ENCODE results near the gene ADGRL3.
"Not testable (repeated sequence)": the region's sequence is repeated elsewhere in the genome, so short reads cannot be mapped to it uniquely, and the experiment has no call there.

The ADGRL3 gene

GRCh38 chr4:61596606-61597340, 396.6 kb downstream of the ADGRL3 start:
- no peak for FAIRE-seq

GRCh38 chr4:61603086-61603485, 403.0 kb downstream of the ADGRL3 start:
- FAIRE-seq (no peak), DNase-seq (ENCODE audit: insufficient read length, low spot score) (no peak)

More at GRCh38 chr4:61596606-61597340, 396.6 kb downstream of the ADGRL3 start:
- no peak for DNase-seq (ENCODE audit: insufficient read length, low spot score)

- no peak for DNase-seq (ENCODE audit: insufficient read length, low spot score)
- FAIRE-seq = no peak
Observed at GRCh38 chr4:61604054-61604453, 403.9 kb downstream of the ADGRL3 start.

GRCh38 chr4:61605984-61606383, 405.9 kb downstream of the ADGRL3 start:
- no peak for FAIRE-seq

GRCh38 chr4:61614231-61614630, 414.1 kb downstream of the ADGRL3 start:
- DNase-seq (ENCODE audit: insufficient read length, low spot score) (no peak), FAIRE-seq (no peak)

More at GRCh38 chr4:61605984-61606383, 405.9 kb downstream of the ADGRL3 start:
- no peak for DNase-seq (ENCODE audit: insufficient read length, low spot score)

- DNase-seq (ENCODE audit: insufficient read length, low spot score) (no peak), FAIRE-seq (no peak)
Observed at GRCh38 chr4:61619528-61619927, 419.4 kb downstream of the ADGRL3 start.

- no peak for FAIRE-seq
Observed at GRCh38 chr4:61628282-61628681, 428.2 kb downstream of the ADGRL3 start.

GRCh38 chr4:61628727-61629126, 428.6 kb downstream of the ADGRL3 start:
- FAIRE-seq (no peak), DNase-seq (ENCODE audit: insufficient read length, low spot score) (no peak)

More at GRCh38 chr4:61628282-61628681, 428.2 kb downstream of the ADGRL3 start:
- DNase-seq (ENCODE audit: insufficient read length, low spot score) = no peak

GRCh38 chr4:61630548-61630947, 430.4 kb downstream of the ADGRL3 start:
- no peak for FAIRE-seq

GRCh38 chr4:61638591-61638990, 438.5 kb downstream of the ADGRL3 start:
- FAIRE-seq = no peak
- DNase-seq (ENCODE audit: insufficient read length, low spot score) = no peak

More at GRCh38 chr4:61630548-61630947, 430.4 kb downstream of the ADGRL3 start:
- no peak for DNase-seq (ENCODE audit: insufficient read length, low spot score)

- FAIRE-seq; DNase-seq (ENCODE audit: insufficient read length, low spot score): not testable (repeated sequence)
Observed at GRCh38 chr4:61646746-61647350, 446.7 kb downstream of the ADGRL3 start.

GRCh38 chr4:61648264-61648663, 448.1 kb downstream of the ADGRL3 start:
- FAIRE-seq = no peak
- DNase-seq (ENCODE audit: insufficient read length, low spot score) = no peak

GRCh38 chr4:61657016-61657415, 456.9 kb downstream of the ADGRL3 start:
- FAIRE-seq = no peak
- no peak for DNase-seq (ENCODE audit: insufficient read length, low spot score)

GRCh38 chr4:61661960-61662359, 461.8 kb downstream of the ADGRL3 start:
- DNase-seq (ENCODE audit: insufficient read length, low spot score) (no peak), FAIRE-seq (no peak)

- DNase-seq (ENCODE audit: insufficient read length, low spot score) = no peak
- FAIRE-seq = no peak
Observed at GRCh38 chr4:61662362-61662761, 462.2 kb downstream of the ADGRL3 start.

GRCh38 chr4:61663310-61663709, 463.2 kb downstream of the ADGRL3 start:
- FAIRE-seq (no peak), DNase-seq (ENCODE audit: insufficient read length, low spot score) (no peak)

GRCh38 chr4:61665649-61666048, 465.5 kb downstream of the ADGRL3 start:
- DNase-seq (ENCODE audit: insufficient read length, low spot score) = no peak
- FAIRE-seq = no peak

GRCh38 chr4:61666244-61666643, 466.1 kb downstream of the ADGRL3 start:
- FAIRE-seq = no peak
- no peak for DNase-seq (ENCODE audit: insufficient read length, low spot score)

GRCh38 chr4:61671599-61671998, 471.5 kb downstream of the ADGRL3 start:
- DNase-seq (ENCODE audit: insufficient read length, low spot score) (no peak), FAIRE-seq (no peak)

- FAIRE-seq (no peak), DNase-seq (ENCODE audit: insufficient read length, low spot score) (no peak)
Observed at GRCh38 chr4:61675464-61675863, 475.3 kb downstream of the ADGRL3 start.

GRCh38 chr4:61678297-61678696, 478.2 kb downstream of the ADGRL3 start:
- DNase-seq (ENCODE audit: insufficient read length, low spot score) (no peak), FAIRE-seq (no peak)

- FAIRE-seq (no peak), DNase-seq (ENCODE audit: insufficient read length, low spot score) (no peak)
Observed at GRCh38 chr4:61693520-61693919, 493.4 kb downstream of the ADGRL3 start.

All from HTR-8/SVneo (cell line).